Esophagus (tissue), 2 donors: ENCODE measurements around the gene ACOX2. TPM values are rescaled to one million over a fixed set of nuclear protein-coding genes. Genes with fewer than 3 reads are reported as not detected.

Source experiments
- H3K27ac ChIP-seq, 2 donors: one replicate each; pipeline ENCODE4 v1.5.1; 2013; ENCODE audit warnings: low read depth in 2 of 2, mild to moderate bottlenecking in 2 of 2, inconsistent platforms in 1 of 2, low read length in 1 of 2, moderate library complexity in 1 of 2
- H3K27me3 ChIP-seq, 2 donors: one replicate each; pipeline ENCODE4 v1.6.1; 2013; ENCODE audit warnings: low read length in 2 of 2, control low read depth in 1 of 2, mild to moderate bottlenecking in 1 of 2; ENCODE audit not compliant: insufficient read depth in 2 of 2, control insufficient read depth in 1 of 2
- H3K36me3 ChIP-seq, 2 donors: one replicate each; pipeline ENCODE4 v1.6.1; 2013; ENCODE audit warnings: low read length in 1 of 2; ENCODE audit not compliant: control insufficient read depth in 2 of 2, insufficient read depth in 2 of 2
- H3K4me1 ChIP-seq, 2 donors: one replicate each; pipeline ENCODE4 v1.6.1; 2013; ENCODE audit warnings: low read length in 1 of 2; ENCODE audit not compliant: control insufficient read depth in 2 of 2, insufficient read depth in 2 of 2
- H3K4me3 ChIP-seq, 2 donors: one replicate each; pipeline ENCODE4 v1.5.1; 2013; ENCODE audit warnings: low read length in 2 of 2, mild to moderate bottlenecking in 2 of 2, low read depth in 1 of 2, moderate library complexity in 1 of 2
- H3K9me3 ChIP-seq, 2 donors: one replicate each; pipeline ENCODE4 v1.6.1; 2013; ENCODE audit warnings: mild to moderate bottlenecking in 2 of 2, low read depth in 1 of 2, low read length in 1 of 2, moderate library complexity in 1 of 2; ENCODE audit not compliant: control insufficient read depth in 2 of 2, insufficient read depth in 1 of 2
- WGBS, 2 donors: extraction: QIAGEN DNeasy Blood & Tissue Kit; methylation state at CpG; one replicate each; pipeline ENCODE4 v1.1.7; 2013; 5-methylcytosine and 5-hydroxymethylcytosine counted together
- polyA plus RNA-seq, 2 donors: library from polyadenylated mRNA; stranded (reverse); fragments of 200-250 nt; gene quantifications; one replicate each; pipeline ENCODE4 v1.2.3, GENCODE V29; 2013
- donor health status: healthy with polysubstance abuse.
- donor health status: Bipolar disorder and iron deficiency.

The ACOX2 gene
- polyA plus RNA-seq, 2 donors = 13.9 to 19.7 TPM

GRCh38 chr3:58568572-58569286, 31.7 kb upstream of the ACOX2 start:
- Histone ChIP-seq H3K36me3 (peaks cover 0 to 7% of the 10 kb centered on the region in 2 donors), H3K4me1 (peaks cover 0 to 7% of the 10 kb centered on the region in 2 donors), H3K4me3 (no peak overlapping the region), H3K27me3 (no peaks in the 10 kb centered on the region), H3K27ac (no peak overlapping the region), H3K9me3 (no peaks in the 10 kb centered on the region)
- 26 to 27% methylated on average over 17 of the region's 17 CpGs for WGBS, 2 donors

- Histone ChIP-seq H3K4me3 (no peak overlapping the region), H3K4me1 (peaks cover 0 to 7% of the 10 kb centered on the region in 2 donors), H3K27ac (no peak overlapping the region), H3K36me3 (peaks cover 0 to 7% of the 10 kb centered on the region in 2 donors), H3K27me3 (no peaks in the 10 kb centered on the region), H3K9me3 (no peaks in the 10 kb centered on the region)
- WGBS, 2 donors = 90% methylated on average over 7 of the region's 7 CpGs
Observed at GRCh38 chr3:58567251-58567515, 30.2 kb upstream of the ACOX2 start.

DNA sequence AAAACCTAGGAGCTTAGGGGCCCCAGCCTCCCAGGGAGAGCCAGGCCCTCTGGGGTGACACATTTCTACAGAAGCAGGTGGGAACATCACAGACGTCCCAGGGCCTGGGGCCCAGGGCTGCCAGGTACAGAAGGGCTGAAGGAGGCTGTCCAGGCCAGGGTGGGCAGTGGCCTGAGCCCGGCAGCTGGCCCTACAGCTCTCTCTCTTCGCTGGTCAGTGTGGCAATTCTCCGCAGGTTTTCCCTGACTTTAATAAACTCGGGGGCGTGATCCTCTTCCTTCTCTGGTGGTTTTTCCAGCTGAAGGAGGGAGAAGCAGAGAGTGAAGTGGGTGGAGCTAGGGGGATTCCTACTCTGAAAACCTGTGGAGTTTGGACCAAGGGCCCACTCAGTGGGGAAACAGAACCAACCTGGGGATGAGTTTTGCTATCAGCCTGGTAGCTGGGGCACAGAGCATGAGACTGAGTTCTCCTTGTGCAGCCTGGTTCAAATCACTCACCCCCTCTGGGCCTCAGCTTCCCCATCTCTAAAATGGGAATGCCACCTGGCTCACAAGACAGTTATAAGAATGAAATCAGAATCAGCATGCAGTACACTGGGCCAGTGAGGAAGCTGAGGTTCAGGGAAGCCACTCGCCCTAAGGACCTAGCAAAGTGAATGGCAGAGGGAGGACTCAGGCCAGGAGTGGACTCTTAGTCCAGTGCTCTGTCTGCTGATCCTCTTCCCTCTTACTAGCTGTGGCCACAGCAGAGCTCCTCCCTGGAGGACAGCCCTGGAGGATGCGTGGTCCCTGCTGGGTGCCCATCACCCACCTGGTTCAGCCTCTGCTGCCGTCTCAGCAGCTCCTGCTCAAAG, 29.6 kb upstream of the ACOX2 start:
- H3K9me3 ChIP-seq = no peaks in the 10 kb centered on the region
- H3K36me3 ChIP-seq = peaks cover 0 to 7% of the 10 kb centered on the region in 2 donors
- H3K4me3 ChIP-seq = no peak overlapping the region
- H3K4me1 ChIP-seq = peaks cover 0 to 7% of the 10 kb centered on the region in 2 donors
- WGBS, 2 donors = 86 to 90% methylated on average over 9 of the region's 9 CpGs
- H3K27ac ChIP-seq = no peak overlapping the region
- no peaks in the 10 kb centered on the region for H3K27me3 ChIP-seq

- Histone ChIP-seq H3K27me3 (no peaks in the 10 kb centered on the region), H3K4me3 (no peak overlapping the region), H3K4me1 (peaks cover 0 to 7% of the 10 kb centered on the region in 2 donors), H3K9me3 (no peaks in the 10 kb centered on the region), H3K27ac (no peak overlapping the region), H3K36me3 (peaks cover 0 to 7% of the 10 kb centered on the region in 2 donors)
- 70 to 87% methylated on average over 12 of the region's 12 CpGs for WGBS, 2 donors
Observed at GRCh38 chr3:58565621-58566397, 28.8 kb upstream of the ACOX2 start.

DNA sequence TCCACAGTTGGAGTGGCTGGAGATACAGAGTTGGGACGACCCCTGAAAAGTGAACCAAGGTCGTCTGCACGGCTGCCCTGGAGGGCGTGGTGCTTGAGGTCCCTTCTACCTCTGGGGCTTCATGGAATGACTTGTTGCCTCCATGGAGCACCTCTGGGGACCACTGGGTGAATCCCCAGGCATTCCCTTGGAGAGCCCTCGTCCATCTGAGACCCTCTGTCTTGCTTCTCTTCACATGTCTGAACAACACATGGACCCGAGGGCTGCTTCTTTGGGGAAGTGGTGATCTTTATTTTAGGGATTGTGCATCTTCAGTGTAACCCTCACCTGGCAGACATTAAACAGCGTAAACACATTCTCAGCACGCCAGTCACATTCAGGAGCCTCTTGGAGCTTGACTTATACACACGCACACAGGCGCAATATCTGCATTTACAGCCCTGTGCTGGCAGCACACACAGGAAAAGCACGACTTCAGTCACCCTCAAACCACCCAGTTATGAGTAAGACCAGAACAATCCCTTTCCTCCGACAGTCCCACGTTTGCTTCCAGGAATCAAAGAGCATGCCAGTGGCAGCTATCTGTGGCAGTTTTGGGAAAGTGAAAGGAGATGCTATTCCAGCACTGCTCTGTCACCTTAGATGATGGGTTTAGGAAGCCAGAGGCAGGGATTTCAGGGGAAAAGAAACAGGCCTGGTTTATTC, 27.6 kb upstream of the ACOX2 start:
- H3K4me3 ChIP-seq = no peak overlapping the region
- peaks cover 0 to 7% of the 10 kb centered on the region in 2 donors for H3K4me1 ChIP-seq
- peaks cover 0 to 7% of the 10 kb centered on the region in 2 donors for H3K36me3 ChIP-seq
- WGBS, 2 donors = 62 to 67% methylated on average over 13 of the region's 13 CpGs
- no peaks in the 10 kb centered on the region for H3K27me3 ChIP-seq
- no peak overlapping the region for H3K27ac ChIP-seq
- no peaks in the 10 kb centered on the region for H3K9me3 ChIP-seq

- Histone ChIP-seq H3K4me1 (peaks cover 0 to 7% of the 10 kb centered on the region in 2 donors), H3K27ac (no peak overlapping the region), H3K36me3 (peaks cover 0 to 7% of the 10 kb centered on the region in 2 donors), H3K4me3 (no peak overlapping the region), H3K27me3 (no peaks in the 10 kb centered on the region), H3K9me3 (no peaks in the 10 kb centered on the region)
- 92 to 100% methylated on average over 1 of the region's 1 CpG for WGBS, 2 donors
Observed at GRCh38 chr3:58564054-58564453, 27.1 kb upstream of the ACOX2 start.

DNA sequence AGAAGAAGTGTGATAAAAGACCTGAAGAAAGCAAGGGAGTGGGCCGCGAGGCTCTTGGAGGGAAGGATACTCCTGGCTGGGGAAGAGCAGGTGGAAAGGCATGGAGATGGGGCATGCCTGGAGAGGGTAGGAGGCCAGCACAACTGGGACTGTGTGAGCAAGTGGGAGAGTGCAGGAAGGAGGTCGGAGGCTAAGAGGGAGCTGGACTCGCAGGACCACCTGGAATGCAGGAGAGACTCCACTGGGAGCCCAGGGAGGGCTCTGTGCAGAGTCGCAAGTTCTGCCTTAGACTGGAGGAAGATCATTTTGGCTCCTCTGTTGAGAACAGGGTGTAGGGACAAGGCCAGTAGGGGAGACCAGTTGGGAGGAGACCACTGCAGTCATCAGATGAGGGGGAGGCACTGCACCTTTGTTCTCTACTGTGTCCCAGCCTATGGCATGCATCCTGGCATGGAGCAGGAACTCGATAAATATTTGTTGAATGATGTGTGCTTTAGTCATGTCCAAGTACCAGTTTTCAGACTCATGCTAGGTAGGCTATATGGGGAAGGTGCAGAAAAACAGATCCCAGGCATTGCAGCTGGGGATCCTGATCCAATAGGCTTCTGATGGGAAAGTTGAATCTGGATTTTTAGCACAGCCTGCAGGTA, 26.5 kb upstream of the ACOX2 start:
- no peak overlapping the region for H3K4me3 ChIP-seq
- H3K36me3 ChIP-seq = peaks cover 0 to 7% of the 10 kb centered on the region in 2 donors
- 80 to 92% methylated on average over 6 of the region's 6 CpGs for WGBS, 2 donors
- no peak overlapping the region for H3K27ac ChIP-seq
- H3K27me3 ChIP-seq = no peaks in the 10 kb centered on the region
- H3K4me1 ChIP-seq = peaks cover 0 to 4% of the 10 kb centered on the region in 2 donors
- H3K9me3 ChIP-seq = no peaks in the 10 kb centered on the region

GRCh38 chr3:58562498-58562897, 25.5 kb upstream of the ACOX2 start:
- WGBS, 2 donors = 91% methylated on average over 4 of the region's 4 CpGs
- Histone ChIP-seq H3K4me1 (peaks cover 0 to 4% of the 10 kb centered on the region in 2 donors), H3K9me3 (no peaks in the 10 kb centered on the region), H3K4me3 (no peak overlapping the region), H3K27ac (no peak overlapping the region), H3K36me3 (peaks cover 0 to 7% of the 10 kb centered on the region in 2 donors), H3K27me3 (no peaks in the 10 kb centered on the region)
